Retinal pigment epithelial cell (primary cell): ENCODE data around the gene SCAMP4.

ENCODE experiments used
- DNase-seq: peaks from one replicate; pipeline ENCODE4 v3.0.0-alpha.2; 2010; ENCODE audit warnings: low read depth
- H3K4me3 ChIP-seq: 2 replicates; pipeline ENCODE4 v1.5.1; 2011; ENCODE audit warnings: mild to moderate bottlenecking, low read length, control low read depth, moderate library complexity
- CTCF ChIP-seq: conservative IDR thresholded peaks from 2 replicates; pipeline ENCODE4 v1.5.1; 2011; ENCODE audit warnings: low read depth, low read length, control low read depth, inconsistent platforms

Gene SCAMP4

DNA sequence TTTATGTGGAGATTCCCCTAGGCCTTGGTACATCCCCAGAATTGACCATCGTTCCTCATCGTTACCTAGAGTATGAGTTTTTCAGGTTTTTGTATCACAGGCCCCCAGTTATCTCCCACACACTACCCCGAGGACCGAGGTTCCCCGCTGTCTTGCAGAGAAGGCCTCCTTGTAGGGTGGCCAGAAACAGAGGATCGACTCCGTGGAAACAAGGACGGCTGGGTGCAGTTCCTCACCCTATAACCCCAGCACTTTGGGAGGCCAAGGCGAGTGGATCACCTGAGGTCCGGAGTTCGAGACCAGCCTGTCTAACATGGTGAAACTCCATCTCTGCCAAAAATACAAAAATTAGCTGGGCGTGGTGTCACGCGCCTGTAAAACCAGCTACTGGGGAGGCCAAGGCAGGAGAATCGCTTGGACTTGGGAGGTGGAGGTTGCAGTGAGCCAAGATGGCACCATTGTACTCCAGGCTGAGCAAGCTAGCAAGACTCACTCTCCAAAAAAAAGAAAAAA is 720 bp downstream of the SCAMP4 start:
- peak overlapping the region; percentile 47 for H3K4me3 ChIP-seq
- TF ChIP-seq CTCF: no peak
- no peak for DNase-seq

- TF ChIP-seq CTCF: no peak
- no peak for DNase-seq
- no peak overlapping the region for H3K4me3 ChIP-seq
Observed at GRCh38 chr19:1906985-1907562, 1.9 kb downstream of the SCAMP4 start.

DNA sequence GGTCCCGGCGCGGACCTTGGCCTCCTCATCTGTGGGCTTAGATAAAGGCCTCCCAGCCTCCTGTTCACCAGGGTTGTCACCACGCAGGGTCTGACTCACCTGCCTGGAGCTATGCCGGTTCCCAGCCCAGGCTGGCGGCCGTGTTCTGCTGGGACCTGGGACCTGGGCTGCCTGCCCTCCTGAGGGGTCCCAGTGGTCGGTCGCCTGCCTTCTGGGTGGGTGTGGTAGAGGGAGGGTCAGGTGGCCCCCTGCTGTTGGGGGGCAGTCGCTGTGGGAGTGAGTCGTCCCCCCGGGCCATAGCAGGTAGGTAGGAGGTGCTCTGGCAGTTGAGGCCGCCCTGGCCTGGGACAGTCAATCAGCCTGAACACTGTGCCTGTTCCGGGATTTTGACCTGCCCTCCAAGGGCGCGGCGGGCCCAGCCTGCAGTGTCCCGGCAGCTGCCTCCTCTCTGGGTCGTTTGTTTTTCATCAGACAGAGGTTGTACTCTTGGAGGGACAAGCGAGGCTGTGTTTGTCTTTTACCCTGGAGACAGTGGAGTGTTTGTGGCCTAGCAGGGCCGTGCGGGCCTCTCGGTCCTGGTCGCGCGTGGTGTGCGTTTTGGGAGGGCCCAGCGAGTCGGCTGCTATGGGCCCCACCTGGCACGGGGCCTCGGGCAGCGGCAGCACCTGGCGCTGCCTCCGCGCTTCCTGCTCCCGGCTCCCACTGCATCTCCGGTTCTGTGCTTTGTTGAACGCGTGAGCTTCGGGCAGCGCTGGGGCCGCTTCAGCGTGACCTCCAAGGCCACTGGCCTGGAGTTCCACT is 2.6 kb downstream of the SCAMP4 start:
- TF ChIP-seq CTCF: no peak
- no peak overlapping the region for H3K4me3 ChIP-seq
- DNase-seq: no peak

- no peak for DNase-seq
- no peak for TF ChIP-seq CTCF
- H3K4me3 ChIP-seq: no peak overlapping the region
Observed at GRCh38 chr19:1908364-1908678, 3.1 kb downstream of the SCAMP4 start.

GRCh38 chr19:1909761-1910080 is 4.5 kb downstream of the SCAMP4 start:
- no peak for DNase-seq
- no peak for TF ChIP-seq CTCF
- no peak overlapping the region for H3K4me3 ChIP-seq

GRCh38 chr19:1910177-1910576 is 5.0 kb downstream of the SCAMP4 start:
- no peak for DNase-seq
- H3K4me3 ChIP-seq: no peak overlapping the region
- TF ChIP-seq CTCF: no peak

DNA sequence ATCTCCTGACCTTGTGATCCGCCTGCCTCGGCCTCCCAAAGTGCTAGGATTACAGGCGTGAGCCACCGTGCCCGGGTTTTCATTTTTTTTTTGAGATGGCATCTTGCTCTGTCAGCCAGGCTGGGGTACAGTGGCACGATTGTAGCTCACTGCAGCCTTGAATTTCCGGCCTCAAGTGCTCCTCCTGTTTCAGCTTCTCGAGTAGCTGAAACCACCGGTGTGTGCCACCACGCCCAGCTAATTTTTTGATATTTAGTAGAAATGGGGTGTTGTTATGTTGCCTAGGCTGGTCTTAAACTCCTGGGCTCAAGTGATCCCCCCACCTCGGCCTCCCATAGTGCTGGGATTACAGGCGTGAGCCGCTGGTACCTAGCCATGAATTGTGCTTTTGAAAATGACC is 5.9 kb downstream of the SCAMP4 start:
- TF ChIP-seq CTCF: no peak
- H3K4me3 ChIP-seq: no peak overlapping the region
- DNase-seq: no peak
